GM19351 (cell line): ENCODE results near the gene PGM1.

Source experiments
- ATAC-seq: cut with Tn5 transposase; IDR thresholded peaks from one replicate; pipeline ENCODE4 v1.9.1; 2021; ENCODE audit warnings: mild to moderate bottlenecking, moderate library complexity; ENCODE audit not compliant: unreplicated experiment

PGM1 gene

DNA sequence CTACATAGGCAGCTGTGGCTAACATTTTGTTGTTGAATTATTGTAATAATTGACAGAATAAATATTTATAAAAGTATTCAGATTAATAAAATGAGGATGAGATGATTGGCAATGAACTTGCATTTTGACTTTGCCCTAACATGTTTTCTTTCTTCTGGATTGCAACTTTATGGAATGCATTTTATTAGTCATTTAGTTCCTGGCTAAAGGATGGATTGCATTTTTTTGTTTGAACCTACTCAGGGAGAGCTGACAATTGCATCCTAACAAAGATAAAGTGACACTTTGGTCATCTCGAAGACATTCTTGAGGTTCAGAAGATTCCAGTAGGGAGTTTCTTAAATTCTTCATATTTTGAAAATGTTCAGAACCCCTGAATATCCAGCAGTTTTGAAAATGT lies 37.5 kb downstream of the PGM1 start:
- no peak for ATAC-seq

GRCh38 chr1:63632110-63632509 lies 38.9 kb downstream of the PGM1 start:
- ATAC-seq, result no peak

DNA sequence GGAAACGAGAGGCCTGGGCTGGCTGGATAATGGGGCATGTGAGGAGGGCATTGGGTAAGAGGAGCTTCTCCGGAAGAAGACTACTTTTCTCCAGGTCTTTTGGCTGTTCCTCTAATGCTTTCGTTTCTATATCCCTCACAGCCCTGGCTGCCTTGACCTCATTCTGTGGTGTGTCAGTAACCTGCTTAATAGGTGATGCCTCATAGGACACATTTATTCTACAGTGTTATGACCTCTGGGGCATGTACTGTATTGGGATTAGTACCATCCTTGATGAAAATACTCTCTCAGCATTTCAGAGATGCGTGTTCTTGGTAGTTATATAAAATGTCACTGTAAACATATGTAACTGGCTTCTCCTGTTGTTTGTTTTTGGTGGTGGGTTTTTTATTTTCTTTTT lies 40.1 kb downstream of the PGM1 start:
- no peak for ATAC-seq

DNA sequence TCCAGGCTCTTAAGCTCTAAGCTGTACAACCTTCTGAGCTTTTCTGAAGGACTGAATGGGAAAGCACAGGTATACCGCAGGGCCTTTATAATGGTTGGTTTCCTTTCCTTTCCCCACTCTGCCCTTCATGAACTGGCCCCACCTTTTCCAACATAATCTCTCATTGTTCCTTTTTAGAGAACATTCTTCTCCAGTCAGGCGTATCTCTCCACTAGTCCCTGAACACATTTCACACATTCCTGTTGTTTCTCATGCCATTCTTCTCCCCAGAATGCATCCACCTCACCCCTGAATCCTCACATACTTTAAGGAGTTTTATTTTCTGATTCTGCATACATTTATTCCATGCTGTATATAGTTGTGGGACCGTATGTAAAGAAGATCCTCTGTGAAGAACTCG lies 41.3 kb downstream of the PGM1 start:
- ATAC-seq, result no peak

- ATAC-seq, result no peak
Measured at GRCh38 chr1:63635681-63636080, 42.5 kb downstream of the PGM1 start.

- ATAC-seq, result no peak
Measured at GRCh38 chr1:63636192-63637105, 43.2 kb downstream of the PGM1 start.

GRCh38 chr1:63638471-63638870 lies 45.3 kb downstream of the PGM1 start:
- ATAC-seq, result no peak

- no peak for ATAC-seq
Measured at GRCh38 chr1:63638875-63639274, 45.7 kb downstream of the PGM1 start.

GRCh38 chr1:63640633-63641567 lies 47.7 kb downstream of the PGM1 start:
- ATAC-seq, result no peak

DNA sequence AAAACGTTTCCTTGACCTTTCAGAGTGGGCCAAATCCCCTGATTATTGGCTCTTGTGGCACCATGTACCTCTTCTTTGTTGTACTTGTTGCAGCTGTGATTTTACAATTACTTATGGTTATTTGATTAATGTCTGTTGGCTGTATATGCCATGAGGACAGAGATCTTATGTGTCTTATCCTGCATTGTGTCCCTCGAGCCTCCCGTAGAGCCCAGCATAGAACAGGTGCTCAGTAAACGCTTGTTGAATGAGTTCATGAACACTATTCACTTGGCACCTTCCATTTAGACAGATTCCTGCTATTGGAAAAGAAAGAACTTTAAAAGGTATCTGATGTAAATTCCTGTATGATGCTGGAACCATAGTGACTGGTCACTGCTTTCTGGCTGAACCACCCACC lies 48.4 kb downstream of the PGM1 start:
- no peak for ATAC-seq

- no peak for ATAC-seq
Measured at GRCh38 chr1:63642901-63643300, 49.7 kb downstream of the PGM1 start.

GRCh38 chr1:63643517-63643916 lies 50.3 kb downstream of the PGM1 start:
- ATAC-seq, result no peak

DNA sequence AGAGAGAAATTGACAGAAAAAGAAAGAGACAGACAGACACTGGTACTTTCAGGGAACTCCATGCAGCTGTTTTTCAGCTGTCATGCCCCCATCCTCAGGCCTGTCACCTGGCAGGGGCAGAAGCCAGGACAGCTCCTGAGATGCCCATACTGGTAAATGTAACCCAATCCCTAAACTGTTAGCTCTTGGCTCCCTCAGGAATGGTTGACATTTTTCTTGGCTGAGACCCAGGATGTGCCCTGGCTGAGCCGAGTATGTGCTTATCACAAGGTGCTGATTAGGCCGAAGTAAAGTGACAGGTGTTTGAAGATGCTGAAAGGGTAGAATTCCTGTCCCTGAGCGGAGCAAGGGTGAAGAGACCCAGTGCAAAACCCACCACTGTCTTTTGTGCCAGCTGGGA lies 50.7 kb downstream of the PGM1 start:
- no peak for ATAC-seq

GRCh38 chr1:63645317-63645716 lies 52.1 kb downstream of the PGM1 start:
- ATAC-seq, result no peak

DNA sequence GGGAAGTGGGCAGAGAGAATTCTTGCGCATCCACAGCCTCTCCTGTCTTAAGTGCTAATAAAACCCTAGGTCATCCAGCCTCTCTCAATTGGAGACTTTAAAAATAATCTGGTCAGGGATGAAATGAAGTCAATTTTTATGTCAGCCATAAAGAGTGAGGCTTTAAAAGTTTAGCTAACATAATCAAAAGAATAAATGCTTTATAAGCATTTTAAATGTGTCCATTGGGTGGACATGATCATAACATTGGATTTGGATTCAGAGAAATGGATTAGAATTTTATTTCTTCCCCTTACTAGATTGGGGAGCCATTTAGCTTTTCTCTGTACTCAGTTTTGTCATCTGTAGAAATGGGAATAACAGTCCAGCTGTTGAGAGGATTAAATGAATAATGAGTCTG lies 55.5 kb downstream of the PGM1 start:
- ATAC-seq, result no peak

DNA sequence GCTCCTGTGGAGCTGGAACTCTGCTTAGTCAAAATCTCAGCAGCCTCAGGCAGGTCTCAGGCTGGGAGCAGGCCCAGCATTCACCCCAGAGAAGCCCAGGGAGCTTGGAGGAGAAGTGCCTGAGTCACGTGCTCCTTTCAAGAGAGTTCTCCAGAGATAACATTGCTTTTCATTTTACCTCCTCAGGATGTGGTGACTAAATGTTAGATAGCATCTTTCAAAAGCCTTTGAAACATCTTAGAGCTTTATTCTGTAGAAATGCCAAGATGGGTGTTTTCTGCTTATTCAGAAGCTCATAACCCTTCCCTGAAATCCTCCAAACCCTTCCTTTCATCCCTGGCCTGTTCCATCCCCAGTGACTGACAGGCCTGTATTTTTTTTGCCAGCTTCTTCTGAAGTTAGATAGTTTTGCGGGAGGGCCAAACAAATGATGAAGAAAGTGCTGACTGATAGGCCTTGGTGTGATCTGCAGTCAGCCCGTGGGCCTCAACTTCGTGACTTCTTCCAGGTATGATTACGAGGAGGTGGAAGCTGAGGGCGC lies 58.0 kb downstream of the PGM1 start:
- ATAC-seq, result no peak

- ATAC-seq, result no peak
Measured at GRCh38 chr1:63653976-63654375, 60.8 kb downstream of the PGM1 start.

DNA sequence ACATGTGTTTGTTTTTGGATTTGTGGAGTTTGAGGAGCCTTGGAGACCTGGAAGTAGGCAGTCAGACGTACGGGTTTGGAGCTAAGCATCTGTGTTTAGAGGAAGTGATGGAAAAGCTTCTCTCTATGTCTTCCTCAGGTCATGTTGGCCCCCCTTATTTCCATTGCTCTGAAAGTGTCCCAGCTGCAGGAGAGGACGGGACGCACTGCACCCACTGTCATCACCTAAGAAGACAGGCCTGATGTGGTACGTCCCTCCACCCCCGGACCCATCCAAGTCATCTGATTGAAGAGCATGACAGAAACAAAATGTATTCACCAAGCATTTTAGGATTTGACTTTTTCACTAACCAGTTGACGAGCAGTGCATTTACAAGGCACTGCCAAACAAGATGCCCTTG lies 66.2 kb downstream of the PGM1 start:
- ATAC-seq, result no peak

DNA sequence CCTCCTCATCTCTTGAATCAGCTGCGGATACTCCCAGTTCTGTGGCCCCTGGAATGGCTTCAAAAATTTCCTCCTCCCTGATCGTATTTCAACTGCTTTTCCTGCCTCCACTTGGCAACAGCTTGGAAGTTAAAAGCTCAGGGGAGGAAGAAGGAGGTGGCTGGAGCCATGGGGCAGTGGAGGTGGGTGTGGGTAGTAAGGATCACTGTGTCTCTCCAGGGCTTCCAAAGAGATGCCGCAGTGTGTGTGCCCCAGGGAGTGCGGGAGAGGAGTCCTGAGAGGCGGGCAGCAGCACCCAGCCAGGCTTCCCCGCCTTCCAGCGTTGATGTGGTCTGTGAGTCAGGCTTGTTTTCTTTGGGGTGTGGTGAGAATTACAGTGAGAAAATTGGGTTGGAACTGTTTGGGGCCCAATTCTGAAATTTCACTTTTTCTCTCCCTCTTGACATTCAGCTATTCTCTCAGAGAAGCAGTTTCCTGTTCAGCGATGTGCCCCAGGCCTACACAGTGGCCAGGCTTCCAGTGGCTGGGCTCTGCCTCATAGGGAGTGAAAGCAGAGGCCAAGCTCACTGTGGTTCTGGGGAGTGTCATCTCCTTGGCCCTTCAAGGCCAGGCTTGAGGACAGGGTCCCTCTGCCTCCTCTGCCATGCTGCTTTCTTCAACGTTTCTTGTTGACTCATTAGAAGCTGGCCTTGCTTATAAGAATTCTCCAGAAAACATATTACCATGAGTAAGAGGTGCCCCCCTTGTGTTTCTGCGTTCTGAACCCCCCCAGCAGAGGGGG lies 69.0 kb downstream of the PGM1 start:
- ATAC-seq, result no peak

GRCh38 chr1:63662841-63663240 lies 69.6 kb downstream of the PGM1 start:
- no peak for ATAC-seq

- ATAC-seq, result no peak
Measured at GRCh38 chr1:63663301-63663700, 70.1 kb downstream of the PGM1 start.
